ENCODE measurements around the gene SPIRE1.
"Not testable (repeated sequence)": the region's sequence is repeated elsewhere in the genome, so short reads cannot be mapped to it uniquely, and the experiment has no call there.

Gene SPIRE1

GRCh38 chr18:12539158-12539557, 118.7 kb downstream of the SPIRE1 start:
- H3K27me3 Mint-ChIP-seq (ENCODE audit: low read depth); H3K36me3 Mint-ChIP-seq (ENCODE audit: low read depth): not testable (repeated sequence)

GRCh38 chr18:12534820-12535219, 123.1 kb downstream of the SPIRE1 start:
- peaks cover 2% of the 10 kb centered on the region for H3K4me1 Mint-ChIP-seq (ENCODE audit: low read depth)
- no peak overlapping the region for H3K27ac Mint-ChIP-seq
- no peak overlapping the region for H3K4me3 Mint-ChIP-seq
- H3K36me3 Mint-ChIP-seq (ENCODE audit: low read depth) = peaks cover under 1% of the 10 kb centered on the region
- peaks cover 13% of the 10 kb centered on the region for H3K27me3 Mint-ChIP-seq (ENCODE audit: low read depth)
- H3K9me3 Mint-ChIP-seq = no peaks in the 10 kb centered on the region
- no peak for DNase-seq (ENCODE audit: low spot score)

More at GRCh38 chr18:12539158-12539557, 118.7 kb downstream of the SPIRE1 start:
- H3K9me3 Mint-ChIP-seq; H3K27ac Mint-ChIP-seq; DNase-seq (ENCODE audit: low spot score); H3K4me3 Mint-ChIP-seq: not testable (repeated sequence)
- peaks cover 11% of the 10 kb centered on the region for H3K4me1 Mint-ChIP-seq (ENCODE audit: low read depth)

- H3K36me3 Mint-ChIP-seq (ENCODE audit: low read depth) = no peaks in the 10 kb centered on the region
- no peak overlapping the region for H3K4me3 Mint-ChIP-seq
- no peaks in the 10 kb centered on the region for H3K9me3 Mint-ChIP-seq
- H3K4me1 Mint-ChIP-seq (ENCODE audit: low read depth) = peaks cover 2% of the 10 kb centered on the region
- H3K27me3 Mint-ChIP-seq (ENCODE audit: low read depth) = peaks cover 9% of the 10 kb centered on the region
- DNase-seq (ENCODE audit: low spot score) = no peak
- no peak overlapping the region for H3K27ac Mint-ChIP-seq
These were observed 125.2 kb downstream of the SPIRE1 start for GRCh38 chr18:12532661-12533060.

GRCh38 chr18:12531749-12532148, 126.2 kb downstream of the SPIRE1 start:
- Mint-ChIP-seq H3K36me3 (ENCODE audit: low read depth) (no peaks in the 10 kb centered on the region), H3K27ac (no peak overlapping the region), H3K27me3 (ENCODE audit: low read depth) (peaks cover 9% of the 10 kb centered on the region), H3K9me3 (no peaks in the 10 kb centered on the region), H3K4me3 (no peak overlapping the region), H3K4me1 (ENCODE audit: low read depth) (peaks cover 2% of the 10 kb centered on the region)
- no peak for DNase-seq (ENCODE audit: low spot score)

- H3K4me3 Mint-ChIP-seq = no peak overlapping the region
- no peaks in the 10 kb centered on the region for H3K9me3 Mint-ChIP-seq
- H3K36me3 Mint-ChIP-seq (ENCODE audit: low read depth) = no peaks in the 10 kb centered on the region
- no peak for DNase-seq (ENCODE audit: low spot score)
- H3K27me3 Mint-ChIP-seq (ENCODE audit: low read depth) = peaks cover 9% of the 10 kb centered on the region
- no peaks in the 10 kb centered on the region for H3K4me1 Mint-ChIP-seq (ENCODE audit: low read depth)
- H3K27ac Mint-ChIP-seq = no peak overlapping the region
These were observed 137.4 kb downstream of the SPIRE1 start for GRCh38 chr18:12520442-12520992.

GRCh38 chr18:12518832-12519531, 138.9 kb downstream of the SPIRE1 start:
- Mint-ChIP-seq H3K27ac (no peak overlapping the region), H3K4me3 (no peak overlapping the region), H3K4me1 (ENCODE audit: low read depth) (no peaks in the 10 kb centered on the region), H3K27me3 (ENCODE audit: low read depth) (peaks cover 6% of the 10 kb centered on the region), H3K36me3 (ENCODE audit: low read depth) (no peaks in the 10 kb centered on the region), H3K9me3 (no peaks in the 10 kb centered on the region)
- no peak for DNase-seq (ENCODE audit: low spot score)

- Mint-ChIP-seq H3K36me3 (ENCODE audit: low read depth) (no peaks in the 10 kb centered on the region), H3K4me1 (ENCODE audit: low read depth) (no peaks in the 10 kb centered on the region), H3K4me3 (no peak overlapping the region), H3K9me3 (no peaks in the 10 kb centered on the region), H3K27ac (no peak overlapping the region), H3K27me3 (ENCODE audit: low read depth) (peaks cover 6% of the 10 kb centered on the region)
- no peak for DNase-seq (ENCODE audit: low spot score)
These were observed 139.6 kb downstream of the SPIRE1 start for GRCh38 chr18:12518326-12518725.

- H3K4me1 Mint-ChIP-seq (ENCODE audit: low read depth) = no peaks in the 10 kb centered on the region
- H3K9me3 Mint-ChIP-seq = no peaks in the 10 kb centered on the region
- H3K4me3 Mint-ChIP-seq = no peak overlapping the region
- no peak overlapping the region for H3K27ac Mint-ChIP-seq
- no peaks in the 10 kb centered on the region for H3K36me3 Mint-ChIP-seq (ENCODE audit: low read depth)
- no peak for DNase-seq (ENCODE audit: low spot score)
- H3K27me3 Mint-ChIP-seq (ENCODE audit: low read depth) = peaks cover 3% of the 10 kb centered on the region
These were observed 140.6 kb downstream of the SPIRE1 start for GRCh38 chr18:12517142-12517825.

GRCh38 chr18:12516049-12516630, 141.8 kb downstream of the SPIRE1 start:
- H3K4me3 Mint-ChIP-seq = no peak overlapping the region
- no peaks in the 10 kb centered on the region for H3K9me3 Mint-ChIP-seq
- H3K4me1 Mint-ChIP-seq (ENCODE audit: low read depth) = no peaks in the 10 kb centered on the region
- no peak for DNase-seq (ENCODE audit: low spot score)
- no peaks in the 10 kb centered on the region for H3K36me3 Mint-ChIP-seq (ENCODE audit: low read depth)
- no peaks in the 10 kb centered on the region for H3K27me3 Mint-ChIP-seq (ENCODE audit: low read depth)
- no peak overlapping the region for H3K27ac Mint-ChIP-seq

GRCh38 chr18:12515550-12515949, 142.4 kb downstream of the SPIRE1 start:
- Mint-ChIP-seq H3K4me1 (ENCODE audit: low read depth) (no peaks in the 10 kb centered on the region), H3K27ac (no peak overlapping the region), H3K4me3 (no peak overlapping the region), H3K27me3 (ENCODE audit: low read depth) (no peaks in the 10 kb centered on the region), H3K9me3 (no peaks in the 10 kb centered on the region), H3K36me3 (ENCODE audit: low read depth) (no peaks in the 10 kb centered on the region)
- DNase-seq (ENCODE audit: low spot score) = no peak

GRCh38 chr18:12507007-12507406, 150.9 kb downstream of the SPIRE1 start:
- Mint-ChIP-seq H3K4me1 (ENCODE audit: low read depth) (peaks cover 3% of the 10 kb centered on the region), H3K27me3 (ENCODE audit: low read depth) (no peaks in the 10 kb centered on the region), H3K27ac (no peak overlapping the region), H3K36me3 (ENCODE audit: low read depth) (no peaks in the 10 kb centered on the region), H3K4me3 (no peak overlapping the region), H3K9me3 (no peaks in the 10 kb centered on the region)
- no peak for DNase-seq (ENCODE audit: low spot score)

- no peak for DNase-seq (ENCODE audit: low spot score)
- Mint-ChIP-seq H3K4me1 (ENCODE audit: low read depth) (peaks cover 3% of the 10 kb centered on the region), H3K27ac (no peak overlapping the region), H3K4me3 (no peak overlapping the region), H3K36me3 (ENCODE audit: low read depth) (no peaks in the 10 kb centered on the region), H3K9me3 (no peaks in the 10 kb centered on the region), H3K27me3 (ENCODE audit: low read depth) (no peaks in the 10 kb centered on the region)
These were observed 156.9 kb downstream of the SPIRE1 start for GRCh38 chr18:12500986-12501385.

- Mint-ChIP-seq H3K27me3 (ENCODE audit: low read depth) (no peaks in the 10 kb centered on the region), H3K27ac (no peak overlapping the region), H3K9me3 (no peaks in the 10 kb centered on the region), H3K36me3 (ENCODE audit: low read depth) (peaks cover 2% of the 10 kb centered on the region), H3K4me3 (no peak overlapping the region), H3K4me1 (ENCODE audit: low read depth) (no peaks in the 10 kb centered on the region)
- no peak for DNase-seq (ENCODE audit: low spot score)
These were observed 160.1 kb downstream of the SPIRE1 start for GRCh38 chr18:12497839-12498238.

- no peaks in the 10 kb centered on the region for H3K4me1 Mint-ChIP-seq (ENCODE audit: low read depth)
- DNase-seq (ENCODE audit: low spot score) = no peak
These were observed 160.6 kb downstream of the SPIRE1 start for GRCh38 chr18:12497296-12497695.

More at GRCh38 chr18:12497296-12497695, 160.6 kb downstream of the SPIRE1 start:
- Mint-ChIP-seq H3K27me3 (ENCODE audit: low read depth) (no peaks in the 10 kb centered on the region), H3K36me3 (ENCODE audit: low read depth) (peaks cover 2% of the 10 kb centered on the region), H3K9me3 (no peaks in the 10 kb centered on the region), H3K27ac (no peak overlapping the region), H3K4me3 (no peak overlapping the region)

Data from T-helper 2 cell treated with Interferon-gamma antibody and Interleukin-4, amounts not matched to agents 5 μg/mL and 100 μg/mL, for 36 hours (primary cell).